WTC11 (cell line): ENCODE results near the gene ADD1. TPM values are rescaled to one million over a fixed set of nuclear protein-coding genes. Genes with fewer than 3 reads are reported as not detected.
"Not testable (repeated sequence)": the region's sequence is repeated elsewhere in the genome, so short reads cannot be mapped to it uniquely, and the experiment has no call there.

ENCODE experiments used
- ATAC-seq: fragments of 200-7000 bp; cut with Tn5 transposase; 2 replicates; pipeline ENCODE4 v1.10.0; 2021; ENCODE audit warnings: mild to moderate bottlenecking, moderate library complexity
- CTCF ChIA-PET: fragments of 300-600 bp; sonication (Branson Sonifier 250); formaldehyde crosslinking; loops from one replicate; lab custom pipeline; 2021; ENCODE audit warnings: antibody characterized with exemption; lab: Charles Lee
- POLR2A ChIA-PET: fragments of 350-600 bp; sonication (Branson Sonifier 250); formaldehyde crosslinking; loops from one replicate; lab custom pipeline; 2021; ENCODE audit warnings: antibody characterized with exemption; lab: Charles Lee
- DNase-seq: peaks from one replicate; pipeline ENCODE4 v3.0.0; 2021; ENCODE audit warnings: low spot score
- H3K27ac Mint-ChIP-seq: 2 replicates; pipeline ENCODE4 v1.8.0; 2021; ENCODE audit warnings: mixed read lengths
- H3K27me3 Mint-ChIP-seq: 2 replicates; pipeline ENCODE4 v1.8.0; 2021; ENCODE audit warnings: low read depth, mild to moderate bottlenecking, moderate library complexity, mixed read lengths
- H3K36me3 Mint-ChIP-seq: 2 replicates; pipeline ENCODE4 v1.8.0; 2021; ENCODE audit warnings: mixed read lengths
- H3K4me1 Mint-ChIP-seq: 2 replicates; pipeline ENCODE4 v1.8.0; 2022; ENCODE audit warnings: mixed read lengths
- H3K4me3 Mint-ChIP-seq: 2 replicates; pipeline ENCODE4 v1.8.0; 2021; ENCODE audit warnings: mild to moderate bottlenecking, moderate library complexity, mixed read lengths
- H3K9me3 Mint-ChIP-seq: 2 replicates; pipeline ENCODE4 v1.8.0; 2021; ENCODE audit warnings: mixed read lengths
- ETV6 ChIP-seq: sonication (generic); formaldehyde crosslinking; IDR thresholded peaks from 2 replicates; pipeline ENCODE4 v1.8.1; 2022; ENCODE audit warnings: mild to moderate bottlenecking, missing genetic modification reagents
- FOXK1 ChIP-seq: sonication (generic); formaldehyde crosslinking; IDR thresholded peaks from 2 replicates; pipeline ENCODE4 v1.8.0; 2022; ENCODE audit warnings: mild to moderate bottlenecking, moderate library complexity, missing genetic modification reagents
- FOXP4 ChIP-seq: sonication (generic); formaldehyde crosslinking; IDR thresholded peaks from 2 replicates; pipeline ENCODE4 v1.8.0; 2022; ENCODE audit warnings: mild to moderate bottlenecking, missing genetic modification reagents
- RORB ChIP-seq: fragments of 250-450 bp; sonication (Bioruptor Pico); IDR thresholded peaks from 2 replicates; pipeline ENCODE4 v1.9.0; 2021; ENCODE audit warnings: mild to moderate bottlenecking
- SP1 ChIP-seq: sonication (generic); formaldehyde crosslinking; conservative IDR thresholded peaks from 2 replicates; pipeline ENCODE4 v1.8.1; 2022; ENCODE audit warnings: missing genetic modification reagents
- TEAD1 ChIP-seq: sonication (generic); formaldehyde crosslinking; IDR thresholded peaks from 2 replicates; pipeline ENCODE4 v1.8.0; 2022; ENCODE audit warnings: mild to moderate bottlenecking, missing genetic modification reagents
- TP53 ChIP-seq: sonication (generic); formaldehyde crosslinking; IDR thresholded peaks from 2 replicates; pipeline ENCODE4 v1.8.1; 2023; ENCODE audit warnings: mild to moderate bottlenecking, missing genetic modification reagents
- ZBTB43 ChIP-seq: sonication (generic); formaldehyde crosslinking; IDR thresholded peaks from 2 replicates; pipeline ENCODE4 v1.8.1; 2023; ENCODE audit warnings: mild to moderate bottlenecking, missing genetic modification reagents
- ZNF121 ChIP-seq: sonication (generic); formaldehyde crosslinking; IDR thresholded peaks from 2 replicates; pipeline ENCODE4 v1.8.0; 2023; ENCODE audit warnings: missing genetic modification reagents
- ZNF263 ChIP-seq: sonication (generic); formaldehyde crosslinking; IDR thresholded peaks from 2 replicates; pipeline ENCODE4 v1.8.1; 2022; ENCODE audit warnings: low read depth, mild to moderate bottlenecking, moderate library complexity, missing genetic modification reagents
- ZNF396 ChIP-seq: fragments of 250-450 bp; sonication (Bioruptor Pico); IDR thresholded peaks from 2 replicates; pipeline ENCODE4 v1.8.0; 2021; ENCODE audit warnings: mild to moderate bottlenecking, moderate library complexity, borderline replicate concordance
- total RNA-seq: library from RNA; stranded (reverse); gene quantifications from 3 replicates; pipeline ENCODE4 v1.2.3, GENCODE V29; 2021
- TF ChIP-seq, protein P1 (sequence below): sonication (generic); formaldehyde crosslinking; IDR thresholded peaks from 2 replicates; pipeline ENCODE4 v1.8.0; 2023; ENCODE audit warnings: mild to moderate bottlenecking, missing genetic modification reagents
- TF ChIP-seq, protein P2 (sequence below): sonication (generic); formaldehyde crosslinking; IDR thresholded peaks from 2 replicates; pipeline ENCODE4 v1.8.1; 2022; ENCODE audit warnings: low read depth, missing genetic modification reagents, borderline replicate concordance
- TF ChIP-seq, protein P3 (sequence below): sonication (generic); formaldehyde crosslinking; IDR thresholded peaks from 2 replicates; pipeline ENCODE4 v1.8.0; 2023; ENCODE audit warnings: missing genetic modification reagents
- TF ChIP-seq, protein P4 (sequence below): fragments of 250-450 bp; sonication (Bioruptor Pico); conservative IDR thresholded peaks from 2 replicates; pipeline ENCODE4 v1.9.0; 2021; ENCODE audit warnings: mild to moderate bottlenecking
- TF ChIP-seq, protein P5 (sequence below): sonication (generic); formaldehyde crosslinking; IDR thresholded peaks from 2 replicates; pipeline ENCODE4 v1.8.1; 2022; ENCODE audit warnings: mild to moderate bottlenecking, moderate library complexity, missing genetic modification reagents

Gene ADD1
- total RNA-seq, 1 experiment from 2014 or later, result 178 TPM

GRCh38 chr4:2918300-2918699 is 74.7 kb downstream of the ADD1 start:
- CTCF ChIA-PET, ATAC-seq, DNase-seq, H3K27me3 Mint-ChIP-seq, H3K4me3 Mint-ChIP-seq, H3K27ac Mint-ChIP-seq, POLR2A ChIA-PET: not testable (repeated sequence)
- Mint-ChIP-seq H3K9me3 (peaks cover 51% of the 10 kb centered on the region), H3K4me1 (peaks cover 20% of the 10 kb centered on the region), H3K36me3 (peaks cover 86% of the 10 kb centered on the region)

GRCh38 chr4:2918714-2919113 is 75.1 kb downstream of the ADD1 start:
- POLR2A ChIA-PET, ATAC-seq: not testable (repeated sequence)

DNA sequence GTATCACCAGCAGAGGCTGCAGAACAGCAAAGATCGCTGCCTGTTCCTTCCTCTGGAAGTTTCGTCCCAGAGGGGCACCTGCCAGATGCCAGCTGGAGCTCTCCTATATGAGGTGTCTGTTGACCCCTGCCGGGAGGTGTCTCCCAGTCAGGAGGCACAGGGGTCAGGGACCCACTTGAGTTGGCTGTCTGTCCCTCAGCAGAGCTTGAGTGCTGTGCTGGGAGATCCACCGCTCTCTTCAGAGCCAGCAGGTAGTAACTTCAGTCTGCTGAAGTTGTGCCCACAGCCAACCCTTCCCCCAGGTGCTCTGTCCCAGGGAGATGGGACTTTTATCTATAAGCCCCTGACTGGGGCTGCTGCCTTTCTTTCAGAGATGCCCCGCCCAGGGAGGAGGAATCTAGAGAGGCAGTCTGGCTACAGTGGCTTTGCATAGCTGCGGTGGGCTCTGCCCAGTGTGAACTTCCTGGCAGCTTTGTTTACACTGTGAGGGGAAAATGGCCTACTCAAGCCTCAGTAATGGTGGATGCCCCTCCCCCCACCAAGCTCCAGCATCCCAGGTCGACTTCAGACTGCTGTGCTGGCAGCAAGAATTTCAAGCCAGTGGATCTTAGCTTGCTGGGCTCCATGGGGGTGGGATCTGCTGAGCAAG is 78.9 kb downstream of the ADD1 start:
- CTCF ChIA-PET, result interaction anchor here (0.8 to 1.9 kb wide), 4 partner anchors 15 to 73 kb away, joined by 3 to 6 read pairs (median 4); no protein-coding TSS in a partner anchor
- H3K4me3 Mint-ChIP-seq, result peak overlapping the region; percentile 35; the same call in 1 of the 2 replicates
- TF ChIP-seq TEAD1 (CRISPR knock-in tag) (peak; percentile 37; the same call in 1 of the 2 replicates), SP1 (CRISPR knock-in tag) (peak; percentile 57), ZNF121 (peak; percentile 89; the same call in 1 of the 2 replicates), FOXK1 (peak; percentile 91), FOXP4 (CRISPR knock-in tag) (peak; percentile 83; the same call in 1 of the 2 replicates), ZBTB43 (0 out of 2 replicates have a peak, but pooled peaks have one; percentile 45)
- TF ChIP-seq, protein P1, sequence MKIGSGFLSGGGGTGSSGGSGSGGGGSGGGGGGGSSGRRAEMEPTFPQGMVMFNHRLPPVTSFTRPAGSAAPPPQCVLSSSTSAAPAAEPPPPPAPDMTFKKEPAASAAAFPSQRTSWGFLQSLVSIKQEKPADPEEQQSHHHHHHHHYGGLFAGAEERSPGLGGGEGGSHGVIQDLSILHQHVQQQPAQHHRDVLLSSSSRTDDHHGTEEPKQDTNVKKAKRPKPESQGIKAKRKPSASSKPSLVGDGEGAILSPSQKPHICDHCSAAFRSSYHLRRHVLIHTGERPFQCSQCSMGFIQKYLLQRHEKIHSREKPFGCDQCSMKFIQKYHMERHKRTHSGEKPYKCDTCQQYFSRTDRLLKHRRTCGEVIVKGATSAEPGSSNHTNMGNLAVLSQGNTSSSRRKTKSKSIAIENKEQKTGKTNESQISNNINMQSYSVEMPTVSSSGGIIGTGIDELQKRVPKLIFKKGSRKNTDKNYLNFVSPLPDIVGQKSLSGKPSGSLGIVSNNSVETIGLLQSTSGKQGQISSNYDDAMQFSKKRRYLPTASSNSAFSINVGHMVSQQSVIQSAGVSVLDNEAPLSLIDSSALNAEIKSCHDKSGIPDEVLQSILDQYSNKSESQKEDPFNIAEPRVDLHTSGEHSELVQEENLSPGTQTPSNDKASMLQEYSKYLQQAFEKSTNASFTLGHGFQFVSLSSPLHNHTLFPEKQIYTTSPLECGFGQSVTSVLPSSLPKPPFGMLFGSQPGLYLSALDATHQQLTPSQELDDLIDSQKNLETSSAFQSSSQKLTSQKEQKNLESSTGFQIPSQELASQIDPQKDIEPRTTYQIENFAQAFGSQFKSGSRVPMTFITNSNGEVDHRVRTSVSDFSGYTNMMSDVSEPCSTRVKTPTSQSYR, result peak; percentile 92
- TF ChIP-seq, all 79 proteins: peak for 7; not testable (repeated sequence) for 72
- peaks cover 47% of the 10 kb centered on the region for H3K9me3 Mint-ChIP-seq
- POLR2A ChIA-PET, result interaction anchor here (1.0 kb wide), 1 partner anchor 19 kb away, joined by 3 read pairs; no protein-coding TSS in a partner anchor
- H3K27ac Mint-ChIP-seq, result peak overlapping the region; percentile 98
- H3K36me3 Mint-ChIP-seq, result peaks cover 79% of the 10 kb centered on the region
- not testable (repeated sequence) for H3K27me3 Mint-ChIP-seq
- ATAC-seq, result peak; percentile 38
- peaks cover 34% of the 10 kb centered on the region for H3K4me1 Mint-ChIP-seq
- peak; percentile 67 for DNase-seq

More at GRCh38 chr4:2918714-2919113, 75.1 kb downstream of the ADD1 start:
- DNase-seq, H3K4me3 Mint-ChIP-seq, H3K27ac Mint-ChIP-seq, CTCF ChIA-PET, H3K27me3 Mint-ChIP-seq: not testable (repeated sequence)
- Mint-ChIP-seq H3K9me3 (peaks cover 55% of the 10 kb centered on the region), H3K4me1 (peaks cover 24% of the 10 kb centered on the region), H3K36me3 (peaks cover 90% of the 10 kb centered on the region)

DNA sequence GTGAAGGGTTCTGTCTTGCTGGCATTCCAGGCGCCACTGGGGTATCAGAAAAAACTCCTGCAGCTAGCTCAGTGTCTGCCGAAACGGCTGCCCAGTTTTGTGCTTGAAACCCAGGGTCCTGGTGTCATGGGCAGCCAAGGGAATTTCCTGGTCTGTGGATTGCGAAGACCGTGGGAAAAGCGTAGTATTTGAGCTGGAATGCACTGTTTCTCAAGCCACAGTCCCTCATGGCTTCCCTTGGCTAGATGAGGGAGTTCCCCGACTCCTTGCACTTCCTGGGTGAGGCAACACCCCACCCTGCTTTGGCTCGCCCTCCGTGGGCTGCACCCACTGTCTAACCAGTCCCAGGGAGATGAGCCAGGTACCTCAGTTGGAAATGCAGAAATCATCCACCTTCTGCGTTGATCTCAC is 79.5 kb downstream of the ADD1 start:
- no peaks in the 10 kb centered on the region for H3K27me3 Mint-ChIP-seq
- peak overlapping the region; percentile 90 for H3K27ac Mint-ChIP-seq
- peaks cover 34% of the 10 kb centered on the region for H3K4me1 Mint-ChIP-seq
- ATAC-seq (no peak), DNase-seq (no peak)
- CTCF ChIA-PET, result interaction anchor here (0.8 to 1.9 kb wide), 4 partner anchors 14 to 74 kb away, joined by 3 to 6 read pairs (median 4); no protein-coding TSS in a partner anchor
- H3K4me3 Mint-ChIP-seq, result no peak overlapping the region
- peaks cover 41% of the 10 kb centered on the region for H3K9me3 Mint-ChIP-seq
- POLR2A ChIA-PET, result interaction anchor here (1.0 kb wide), 1 partner anchor 18 kb away, joined by 3 read pairs; no protein-coding TSS in a partner anchor
- peaks cover 79% of the 10 kb centered on the region for H3K36me3 Mint-ChIP-seq
- TF ChIP-seq RORB (CRISPR knock-in tag), result no peak
- TF ChIP-seq, protein P2, sequence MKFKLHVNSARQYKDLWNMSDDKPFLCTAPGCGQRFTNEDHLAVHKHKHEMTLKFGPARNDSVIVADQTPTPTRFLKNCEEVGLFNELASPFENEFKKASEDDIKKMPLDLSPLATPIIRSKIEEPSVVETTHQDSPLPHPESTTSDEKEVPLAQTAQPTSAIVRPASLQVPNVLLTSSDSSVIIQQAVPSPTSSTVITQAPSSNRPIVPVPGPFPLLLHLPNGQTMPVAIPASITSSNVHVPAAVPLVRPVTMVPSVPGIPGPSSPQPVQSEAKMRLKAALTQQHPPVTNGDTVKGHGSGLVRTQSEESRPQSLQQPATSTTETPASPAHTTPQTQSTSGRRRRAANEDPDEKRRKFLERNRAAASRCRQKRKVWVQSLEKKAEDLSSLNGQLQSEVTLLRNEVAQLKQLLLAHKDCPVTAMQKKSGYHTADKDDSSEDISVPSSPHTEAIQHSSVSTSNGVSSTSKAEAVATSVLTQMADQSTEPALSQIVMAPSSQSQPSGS, result no peak
- no peak for TF ChIP-seq ETV6 (CRISPR knock-in tag)
- TF ChIP-seq TP53, result no peak
- TF ChIP-seq ZNF263 (CRISPR knock-in tag), result no peak
- TF ChIP-seq, protein P3, sequence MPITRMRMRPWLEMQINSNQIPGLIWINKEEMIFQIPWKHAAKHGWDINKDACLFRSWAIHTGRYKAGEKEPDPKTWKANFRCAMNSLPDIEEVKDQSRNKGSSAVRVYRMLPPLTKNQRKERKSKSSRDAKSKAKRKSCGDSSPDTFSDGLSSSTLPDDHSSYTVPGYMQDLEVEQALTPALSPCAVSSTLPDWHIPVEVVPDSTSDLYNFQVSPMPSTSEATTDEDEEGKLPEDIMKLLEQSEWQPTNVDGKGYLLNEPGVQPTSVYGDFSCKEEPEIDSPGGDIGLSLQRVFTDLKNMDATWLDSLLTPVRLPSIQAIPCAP (CRISPR knock-in tag), result no peak
- TF ChIP-seq ZNF396 (CRISPR knock-in tag), result no peak
- TF ChIP-seq, protein P4, sequence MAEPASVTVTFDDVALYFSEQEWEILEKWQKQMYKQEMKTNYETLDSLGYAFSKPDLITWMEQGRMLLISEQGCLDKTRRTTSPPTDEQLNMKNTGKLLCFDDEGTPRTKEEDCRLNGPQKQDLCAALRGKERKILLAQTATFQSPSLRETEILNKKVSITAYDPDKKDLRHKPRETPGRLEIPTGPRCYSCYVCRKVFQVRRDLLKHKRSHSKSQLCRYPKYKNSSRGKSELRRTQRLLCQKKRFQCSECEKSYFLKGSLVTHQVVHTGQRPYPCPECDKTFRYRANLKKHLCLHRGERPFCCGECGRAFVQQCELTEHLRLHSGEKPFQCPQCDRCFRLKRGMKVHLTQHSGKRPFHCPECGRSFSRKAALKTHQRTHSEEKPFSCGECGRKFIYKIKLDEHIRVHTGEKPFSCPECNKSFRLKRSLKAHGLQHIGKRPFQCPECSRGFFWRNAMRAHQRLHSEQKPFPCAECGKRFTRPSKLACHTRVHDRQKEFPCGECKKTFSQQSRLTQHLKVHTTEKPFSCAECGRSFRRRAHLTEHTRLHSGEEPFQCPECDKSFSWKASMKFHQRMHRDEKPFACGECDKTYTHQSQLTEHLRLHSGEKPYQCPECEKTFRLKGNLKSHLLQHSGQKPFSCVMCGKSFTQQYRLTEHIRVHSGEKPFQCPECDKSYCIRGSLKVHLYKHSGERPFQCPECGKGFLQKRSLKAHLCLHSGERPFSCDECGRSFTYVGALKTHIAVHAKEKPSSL, result no peak
- TF ChIP-seq, protein P5, sequence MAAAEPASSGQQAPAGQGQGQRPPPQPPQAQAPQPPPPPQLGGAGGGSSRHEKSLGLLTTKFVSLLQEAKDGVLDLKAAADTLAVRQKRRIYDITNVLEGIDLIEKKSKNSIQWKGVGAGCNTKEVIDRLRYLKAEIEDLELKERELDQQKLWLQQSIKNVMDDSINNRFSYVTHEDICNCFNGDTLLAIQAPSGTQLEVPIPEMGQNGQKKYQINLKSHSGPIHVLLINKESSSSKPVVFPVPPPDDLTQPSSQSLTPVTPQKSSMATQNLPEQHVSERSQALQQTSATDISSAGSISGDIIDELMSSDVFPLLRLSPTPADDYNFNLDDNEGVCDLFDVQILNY (CRISPR knock-in tag), result no peak
